Neutrophil (primary cell): ENCODE measurements around the gene SIPA1.

Experiments
- H3K27ac ChIP-seq: fragments of 200-600 bp; sonication (generic); 2 replicates; pipeline ENCODE4 v1.5.1; 2016; ENCODE audit warnings: mild to moderate bottlenecking, moderate library complexity
- H3K27me3 ChIP-seq: fragments of 200-600 bp; sonication (generic); 2 replicates; pipeline ENCODE4 v1.6.0; 2016; ENCODE audit warnings: mild to moderate bottlenecking
- H3K36me3 ChIP-seq: fragments of 200-600 bp; sonication (generic); 2 replicates; pipeline ENCODE4 v1.5.1; 2017
- H3K4me1 ChIP-seq, 2 experiments: fragments of 200-600 bp in 1 of 2; sonication (generic) in 1 of 2; 1 replicate in 1 of 2; 2 replicates in 1 of 2; pipeline versions ENCODE4 v1.5.1 to v1.6.1; 2013 to 2016; ENCODE audit warnings: low read depth in 1 of 2, low read length in 1 of 2, mild to moderate bottlenecking in 1 of 2, moderate library complexity in 1 of 2; ENCODE audit not compliant: control insufficient read depth in 1 of 2, insufficient read depth in 1 of 2
- H3K4me3 ChIP-seq, 2 experiments: fragments of 200-600 bp in 1 of 2; sonication (generic) in 1 of 2; 1 replicate in 1 of 2; 2 replicates in 1 of 2; pipeline ENCODE4 v1.5.1; 2013 to 2016; ENCODE audit warnings: low read depth in 1 of 2, low read length in 1 of 2, mild to moderate bottlenecking in 1 of 2, moderate library complexity in 1 of 2
- H3K9me3 ChIP-seq: fragments of 200-600 bp; sonication (generic); 2 replicates; pipeline ENCODE4 v1.5.1; 2016
- CTCF ChIP-seq: fragments of 200-600 bp; sonication (generic); IDR thresholded peaks from 2 replicates; pipeline ENCODE4 v1.5.1; 2016; ENCODE audit warnings: antibody characterized with exemption

Gene SIPA1

GRCh38 chr11:65623852-65624616, 13.9 kb upstream of the SIPA1 start:
- no peak overlapping the region for H3K27ac ChIP-seq
- no peak overlapping the region for H3K4me3 ChIP-seq
- H3K9me3 ChIP-seq: no peaks in the 10 kb centered on the region
- peaks cover 99% of the 10 kb centered on the region for H3K36me3 ChIP-seq
- no peak for TF ChIP-seq CTCF
- peaks cover 3 to 6% of the 10 kb centered on the region in 2 experiments for H3K4me1 ChIP-seq
- no peaks in the 10 kb centered on the region for H3K27me3 ChIP-seq

- H3K9me3 ChIP-seq: no peaks in the 10 kb centered on the region
- H3K27me3 ChIP-seq: no peaks in the 10 kb centered on the region
- H3K27ac ChIP-seq: no peak overlapping the region
- no peak overlapping the region for H3K4me3 ChIP-seq
- peaks cover 3 to 6% of the 10 kb centered on the region in 2 experiments for H3K4me1 ChIP-seq
- H3K36me3 ChIP-seq: peaks cover 99% of the 10 kb centered on the region
- TF ChIP-seq CTCF: no peak
Observed at GRCh38 chr11:65624931-65625627, 12.8 kb upstream of the SIPA1 start.

GRCh38 chr11:65625628-65626342, 12.1 kb upstream of the SIPA1 start:
- Histone ChIP-seq H3K4me3 (no peak overlapping the region), H3K27me3 (no peaks in the 10 kb centered on the region), H3K9me3 (no peaks in the 10 kb centered on the region), H3K36me3 (peaks cover 99% of the 10 kb centered on the region), H3K4me1 (peaks cover 3 to 6% of the 10 kb centered on the region in 2 experiments), H3K27ac (peak overlapping the region; percentile 65)
- peak; percentile 83 for TF ChIP-seq CTCF

GRCh38 chr11:65627202-65627601, 10.7 kb upstream of the SIPA1 start:
- H3K27me3 ChIP-seq: no peaks in the 10 kb centered on the region
- H3K4me3 ChIP-seq: no peak overlapping the region
- peaks cover 3 to 6% of the 10 kb centered on the region in 2 experiments for H3K4me1 ChIP-seq
- H3K27ac ChIP-seq: no peak overlapping the region
- no peaks in the 10 kb centered on the region for H3K9me3 ChIP-seq
- peaks cover 99% of the 10 kb centered on the region for H3K36me3 ChIP-seq
- no peak for TF ChIP-seq CTCF

GRCh38 chr11:65629579-65629978, 8.3 kb upstream of the SIPA1 start:
- H3K27ac ChIP-seq: no peak overlapping the region
- H3K4me1 ChIP-seq: peaks cover 3 to 6% of the 10 kb centered on the region in 2 experiments
- peaks cover 97% of the 10 kb centered on the region for H3K36me3 ChIP-seq
- TF ChIP-seq CTCF: no peak
- no peaks in the 10 kb centered on the region for H3K9me3 ChIP-seq
- H3K4me3 ChIP-seq: no peak overlapping the region
- no peaks in the 10 kb centered on the region for H3K27me3 ChIP-seq
